AG04450 (cell line): ENCODE data around the gene ARID3C. TPM values are rescaled to one million over a fixed set of nuclear protein-coding genes. Genes with fewer than 3 reads are reported as not detected.

Experiments
- CTCF ChIA-PET: fragments of 300-600, 350-600 bp; formaldehyde crosslinking; extraction: SDS; loops from one replicate; lab custom pipeline; 2022; ENCODE audit warnings: antibody characterized with exemption, inconsistent platforms; lab: Charles Lee
- POLR2A ChIA-PET: fragments of 350-600 bp; formaldehyde crosslinking; extraction: SDS; loops from one replicate; lab custom pipeline; 2021; ENCODE audit warnings: antibody characterized with exemption, inconsistent platforms; lab: Yijun Ruan, JAX
- DNase-seq: peaks from one replicate; pipeline ENCODE4 v3.0.0-alpha.2; 2011; ENCODE audit warnings: low read depth, low spot score
- H3K27ac ChIP-seq: one replicate; pipeline ENCODE4 v1.5.1; 2012; ENCODE audit warnings: low read depth, low read length, control low read depth
- H3K27me3 ChIP-seq: one replicate; pipeline ENCODE4 v1.6.0; 2012; ENCODE audit warnings: low read length; ENCODE audit not compliant: control insufficient read depth, insufficient read depth
- H3K4me3 ChIP-seq: 2 replicates; pipeline ENCODE4 v1.5.1; 2011; ENCODE audit warnings: mild to moderate bottlenecking, low read depth, low read length, control low read depth
- H3K9me3 ChIP-seq: 2 replicates; pipeline ENCODE4 v1.5.1; 2012; ENCODE audit warnings: low read length; ENCODE audit not compliant: control insufficient read depth, insufficient read depth
- CTCF ChIP-seq: IDR thresholded peaks from 2 replicates; pipeline ENCODE4 v1.5.1; 2011; ENCODE audit warnings: low read depth, low read length, control low read depth, inconsistent platforms
- polyA plus RNA-seq: library from polyadenylated mRNA; depleted of rRNA; stranded (reverse); fragments of >200 nt; gene quantifications from 2 replicates; pipeline ENCODE4 v1.2.3, GENCODE V29; 2011

ARID3C gene
- polyA plus RNA-seq, 1 experiment = not detected

- no peak for TF ChIP-seq CTCF
- H3K4me3 ChIP-seq = no peak overlapping the region
- H3K27me3 ChIP-seq = peaks cover 77% of the 10 kb centered on the region
- POLR2A ChIA-PET = no interaction called here
- no peak overlapping the region for H3K27ac ChIP-seq
- CTCF ChIA-PET = interaction anchor here (1.3 kb wide), 1 partner anchor 18 kb away, joined by 8 read pairs; no protein-coding TSS in a partner anchor
- H3K9me3 ChIP-seq = no peaks in the 10 kb centered on the region; the same call in 1 of the 2 replicates
- DNase-seq = no peak
These were observed 42.8 kb downstream of the ARID3C start for GRCh38 chr9:34585946-34586669.

DNA sequence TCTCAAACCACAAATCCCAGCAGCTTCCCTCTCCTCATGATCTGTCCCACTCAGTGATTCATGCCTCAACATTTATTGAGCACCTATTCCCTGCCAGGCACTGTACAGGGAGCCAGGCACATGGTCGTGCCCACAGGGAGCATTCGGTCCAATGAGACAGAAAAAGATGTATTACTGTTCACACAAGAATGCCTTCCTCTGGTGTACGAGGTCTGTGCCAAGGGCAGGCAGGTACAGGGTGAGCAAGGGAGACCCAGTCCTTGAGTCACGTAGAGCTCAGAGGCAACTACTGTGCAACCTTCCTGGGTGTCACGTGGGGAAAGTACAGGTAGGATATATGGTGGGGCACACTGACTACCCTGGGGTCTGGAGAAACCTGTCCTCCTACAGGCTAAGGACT lies 43.9 kb downstream of the ARID3C start:
- DNase-seq = no peak
- H3K9me3 ChIP-seq = no peaks in the 10 kb centered on the region; the same call in 1 of the 2 replicates
- POLR2A ChIA-PET = no interaction called here
- no peak overlapping the region for H3K27ac ChIP-seq
- CTCF ChIA-PET = interaction anchor here (2.4 kb wide), 1 partner anchor 37 kb away, joined by 9 read pairs; no protein-coding TSS in a partner anchor
- H3K27me3 ChIP-seq = peaks cover 77% of the 10 kb centered on the region
- TF ChIP-seq CTCF = no peak
- no peak overlapping the region for H3K4me3 ChIP-seq

- Histone ChIP-seq H3K27me3 (peaks cover 77% of the 10 kb centered on the region), H3K4me3 (no peak overlapping the region), H3K27ac (no peak overlapping the region), H3K9me3 (no peaks in the 10 kb centered on the region; the same call in 1 of the 2 replicates)
- POLR2A ChIA-PET = no interaction called here
- DNase-seq = no peak
- TF ChIP-seq CTCF = no peak
- CTCF ChIA-PET = interaction anchor here (0.6 to 6.6 kb wide), 4 partner anchors 9 to 360 kb away, joined by 6 to 42 read pairs (median 8); no protein-coding TSS in a partner anchor
These were observed 46.1 kb downstream of the ARID3C start for GRCh38 chr9:34582787-34583186.

- ChIA-PET POLR2A (no interaction called here), CTCF (interaction anchor here (0.7 to 6.6 kb wide), 3 partner anchors 11 to 177 kb away, joined by 3 to 42 read pairs (median 11); no protein-coding TSS in a partner anchor)
- Histone ChIP-seq H3K27ac (no peak overlapping the region), H3K27me3 (peaks cover 85% of the 10 kb centered on the region), H3K4me3 (no peak overlapping the region), H3K9me3 (no peaks in the 10 kb centered on the region; the same call in 1 of the 2 replicates)
- DNase-seq = no peak
- TF ChIP-seq CTCF = no peak
These were observed 47.5 kb downstream of the ARID3C start for GRCh38 chr9:34581318-34581717.

DNA sequence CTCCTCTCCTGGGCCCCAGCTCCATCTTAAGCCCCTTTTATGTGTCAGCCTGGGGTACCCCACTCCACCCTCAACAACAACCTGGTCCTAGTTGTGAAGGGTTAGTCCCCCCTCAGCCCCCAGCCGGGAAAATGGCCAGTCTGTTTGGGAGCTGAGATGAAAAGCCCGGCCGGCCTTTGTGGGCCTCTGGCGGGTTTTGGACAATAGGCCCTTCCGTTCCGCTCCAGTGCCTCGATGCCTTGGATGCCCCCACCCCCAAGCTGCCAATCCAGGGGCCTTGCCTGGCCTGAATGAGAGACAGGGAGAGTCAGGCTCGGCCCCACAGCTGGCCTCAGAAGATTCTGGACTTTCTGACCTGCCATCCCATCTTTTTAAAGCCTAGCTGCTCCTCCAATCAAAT lies 48.5 kb downstream of the ARID3C start:
- ChIA-PET POLR2A (no interaction called here), CTCF (interaction anchor here (1.1 to 6.6 kb wide), 4 partner anchors 12 to 176 kb away, joined by 3 to 42 read pairs (median 6); partner anchors contain the start of gene RPP25L)
- peaks cover 83% of the 10 kb centered on the region for H3K27me3 ChIP-seq
- DNase-seq = no peak
- H3K4me3 ChIP-seq = no peak overlapping the region
- no peak for TF ChIP-seq CTCF
- no peaks in the 10 kb centered on the region; the same call in 1 of the 2 replicates for H3K9me3 ChIP-seq
- no peak overlapping the region for H3K27ac ChIP-seq
